GM19395 (cell line): ENCODE data around the gene PCSK6.
"Not testable (repeated sequence)": the region's sequence is repeated elsewhere in the genome, so short reads cannot be mapped to it uniquely, and the experiment has no call there.

Source experiments
- ATAC-seq: cut with Tn5 transposase; IDR thresholded peaks from one replicate; pipeline ENCODE4 v1.9.1; 2021; ENCODE audit warnings: mild to moderate bottlenecking, moderate library complexity; ENCODE audit not compliant: unreplicated experiment

PCSK6 gene

GRCh38 chr15:101368086-101368780, 121.3 kb downstream of the PCSK6 start:
- no peak for ATAC-seq

- no peak for ATAC-seq
Measured at GRCh38 chr15:101366853-101367252, 122.7 kb downstream of the PCSK6 start.

GRCh38 chr15:101362986-101363566, 126.4 kb downstream of the PCSK6 start:
- ATAC-seq: no peak

GRCh38 chr15:101362359-101362758, 127.1 kb downstream of the PCSK6 start:
- ATAC-seq: no peak

GRCh38 chr15:101361418-101361817, 128.1 kb downstream of the PCSK6 start:
- no peak for ATAC-seq

GRCh38 chr15:101359365-101359947, 130.1 kb downstream of the PCSK6 start:
- ATAC-seq: no peak

GRCh38 chr15:101358895-101359294, 130.6 kb downstream of the PCSK6 start:
- ATAC-seq: no peak

- no peak for ATAC-seq
Measured at GRCh38 chr15:101357885-101358284, 131.6 kb downstream of the PCSK6 start.

- no peak for ATAC-seq
Measured at GRCh38 chr15:101357333-101357732, 132.2 kb downstream of the PCSK6 start.

- ATAC-seq: not testable (repeated sequence)
Measured at GRCh38 chr15:101356512-101357172, 132.9 kb downstream of the PCSK6 start.

- ATAC-seq: no peak
Measured at GRCh38 chr15:101355678-101356464, 133.6 kb downstream of the PCSK6 start.

GRCh38 chr15:101354891-101355623, 134.4 kb downstream of the PCSK6 start:
- ATAC-seq: no peak

GRCh38 chr15:101353240-101353639, 136.3 kb downstream of the PCSK6 start:
- ATAC-seq: no peak

- ATAC-seq: no peak
Measured at GRCh38 chr15:101351736-101352135, 137.8 kb downstream of the PCSK6 start.

- no peak for ATAC-seq
Measured at GRCh38 chr15:101349047-101349951, 140.2 kb downstream of the PCSK6 start.

GRCh38 chr15:101348643-101349042, 140.9 kb downstream of the PCSK6 start:
- ATAC-seq: no peak

GRCh38 chr15:101348015-101348414, 141.5 kb downstream of the PCSK6 start:
- no peak for ATAC-seq

- ATAC-seq: no peak
Measured at GRCh38 chr15:101347454-101347853, 142.1 kb downstream of the PCSK6 start.

- ATAC-seq: no peak
Measured at GRCh38 chr15:101346928-101347327, 142.6 kb downstream of the PCSK6 start.
